ENCODE results near the gene GRIN3B. TPM values are rescaled to one million over a fixed set of nuclear protein-coding genes. Genes with fewer than 3 reads are reported as not detected.

GRIN3B gene
- total RNA-seq, 1 donor from 2014 or later = not detected

DNA sequence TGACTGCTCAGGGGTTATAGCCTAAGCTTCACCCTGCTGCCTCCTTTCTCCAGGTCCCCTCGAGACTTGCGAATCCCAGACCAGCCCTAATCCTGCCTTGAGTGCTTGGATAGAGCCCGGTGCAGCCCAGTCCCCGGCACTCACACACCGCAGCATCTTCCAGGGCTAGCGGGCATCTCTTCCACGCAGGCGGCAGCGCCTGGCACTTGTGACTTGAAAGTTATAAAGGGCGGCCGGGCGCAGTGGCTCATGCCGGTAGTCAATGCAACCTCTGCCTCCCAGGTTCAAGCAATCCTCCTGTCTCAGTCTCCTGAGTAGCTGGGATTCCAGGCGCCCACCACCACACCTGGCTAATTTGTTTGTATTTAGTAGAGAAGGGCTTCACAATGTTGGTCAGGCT lies 14.1 kb upstream of the GRIN3B start:
- DNase-seq = no peak
- no peak for ATAC-seq (ENCODE audit: poor library complexity)
- intact Hi-C loops (cut with DNase I) = loop anchor here (10.0 kb wide), 1 partner anchor 221 kb away; no protein-coding TSS in a partner anchor

DNA sequence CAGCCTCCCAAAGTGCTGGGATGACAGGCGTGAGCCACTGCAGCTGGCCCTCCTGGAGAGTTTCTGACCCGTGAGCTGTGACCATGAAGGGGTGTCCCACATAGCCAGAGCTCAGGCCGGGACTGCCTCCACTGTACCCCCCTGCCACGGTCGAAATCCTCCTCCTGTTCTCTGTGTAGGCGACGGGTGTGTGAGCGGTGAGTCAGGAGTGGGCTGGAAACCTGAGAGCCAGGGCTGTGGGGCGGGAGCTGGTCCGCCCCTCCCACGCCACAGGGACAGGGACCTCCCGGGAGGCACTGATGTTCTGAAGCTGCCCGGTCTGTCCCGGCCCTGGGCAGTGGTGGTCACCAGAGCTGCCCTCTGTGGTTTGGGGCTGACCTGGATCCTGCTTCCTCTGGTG lies 12.1 kb upstream of the GRIN3B start:
- intact Hi-C loops (cut with DNase I) = loop anchor here (10.0 kb wide), 1 partner anchor 223 kb away; no protein-coding TSS in a partner anchor
- ATAC-seq (ENCODE audit: poor library complexity) = no peak
- no peak for DNase-seq

DNA sequence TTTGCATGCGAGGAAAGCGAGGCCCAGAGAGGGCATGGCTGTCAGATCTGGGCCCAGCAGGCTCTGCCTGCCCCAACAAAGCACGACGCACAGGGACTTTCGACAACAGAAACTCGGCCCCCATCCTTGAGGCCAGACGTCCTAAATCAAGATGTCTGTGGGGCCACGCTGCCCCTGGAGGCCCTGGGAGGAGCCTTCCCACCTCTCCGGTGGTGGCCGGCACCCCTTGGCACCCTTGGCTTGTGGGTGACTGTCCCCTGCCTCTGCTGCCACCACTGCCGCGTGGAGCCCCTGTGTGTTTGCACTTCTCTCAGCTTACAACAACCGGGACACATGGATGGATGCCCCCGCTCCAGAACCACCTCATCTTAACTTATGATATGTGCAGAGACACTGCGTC lies 11.7 kb upstream of the GRIN3B start:
- intact Hi-C loops (cut with DNase I) = loop anchor here (10.0 kb wide), 1 partner anchor 224 kb away; no protein-coding TSS in a partner anchor
- no peak for DNase-seq
- ATAC-seq (ENCODE audit: poor library complexity) = no peak

DNA sequence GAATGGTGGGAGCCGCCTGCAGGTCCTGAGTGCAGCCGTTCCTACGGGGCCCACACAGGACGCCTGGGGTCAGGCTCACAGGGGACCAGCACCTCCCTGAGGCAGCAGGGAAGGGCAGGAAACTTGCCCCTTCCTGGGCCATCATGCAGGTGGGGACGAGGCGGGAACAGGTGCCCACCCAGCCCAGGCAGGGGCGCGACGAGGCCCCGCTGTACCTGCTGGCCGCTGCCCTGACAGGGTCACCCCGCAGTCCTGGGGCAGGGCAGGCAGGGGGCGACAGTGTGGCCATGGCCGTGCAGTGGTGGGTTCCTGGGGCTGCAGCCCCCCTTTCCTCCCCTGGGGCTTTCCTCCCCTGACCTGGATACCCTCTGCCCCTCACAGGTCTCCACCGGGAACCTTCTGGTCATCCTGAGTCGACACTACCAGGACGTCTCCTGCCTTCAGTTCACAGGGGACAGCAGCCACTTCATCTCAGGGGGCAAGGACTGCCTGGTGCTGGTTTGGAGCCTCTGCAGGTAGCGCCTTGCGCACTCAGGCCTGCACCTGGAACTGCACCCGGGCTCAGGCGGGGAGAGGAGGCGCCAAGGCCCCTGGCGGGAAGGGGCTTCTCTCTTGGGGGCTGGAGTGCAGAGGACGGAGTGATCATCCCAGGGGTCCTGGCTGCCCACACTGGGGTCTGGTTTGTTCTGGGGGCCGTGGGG lies 10.7 kb upstream of the GRIN3B start:
- DNase-seq (no peak), ATAC-seq (ENCODE audit: poor library complexity) (no peak)
- intact Hi-C loops (cut with DNase I) = loop anchor here (10.0 kb wide), 1 partner anchor 225 kb away; no protein-coding TSS in a partner anchor

DNA sequence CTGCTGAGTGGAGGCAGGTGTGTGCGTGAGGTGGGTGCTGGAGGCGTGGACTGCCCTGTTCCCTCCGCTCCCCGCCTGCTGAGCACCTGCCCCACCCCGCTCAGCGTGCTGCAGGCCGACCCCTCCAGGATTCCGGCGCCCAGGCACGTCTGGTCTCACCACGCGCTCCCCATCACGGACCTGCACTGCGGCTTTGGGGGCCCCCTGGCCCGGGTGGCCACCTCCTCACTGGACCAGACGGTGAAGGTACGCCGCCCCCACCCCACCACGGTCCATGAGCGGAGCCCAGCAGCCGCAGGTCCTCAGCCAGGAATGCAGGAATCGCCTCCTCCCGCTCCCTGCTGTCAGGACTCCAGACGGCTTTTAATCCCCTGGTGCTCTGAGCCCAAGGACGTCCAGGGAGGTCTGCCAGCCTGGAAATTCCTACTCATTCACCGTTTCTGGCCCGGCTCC lies 10.1 kb upstream of the GRIN3B start:
- ATAC-seq (ENCODE audit: poor library complexity) (no peak), DNase-seq (no peak)
- intact Hi-C loops (cut with DNase I) = no loop called here

DNA sequence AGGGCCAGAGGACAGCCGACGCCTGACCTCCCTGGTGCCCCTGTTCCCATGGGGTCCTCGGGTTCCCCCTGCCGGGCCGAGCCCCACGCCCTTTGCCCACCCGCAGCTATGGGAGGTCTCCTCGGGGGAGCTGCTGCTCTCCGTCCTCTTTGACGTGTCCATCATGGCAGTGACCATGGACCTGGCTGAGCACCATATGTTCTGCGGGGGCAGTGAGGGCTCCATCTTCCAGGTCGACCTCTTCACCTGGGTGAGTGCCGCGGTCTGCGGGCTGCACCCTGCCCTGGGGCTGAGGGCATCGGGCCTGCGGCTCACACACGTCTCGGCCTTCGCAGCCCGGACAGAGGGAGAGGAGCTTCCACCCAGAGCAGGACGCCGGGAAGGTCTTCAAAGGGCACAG lies 9.5 kb upstream of the GRIN3B start:
- intact Hi-C loops (cut with DNase I) = no loop called here
- ATAC-seq (ENCODE audit: poor library complexity) = no peak

DNA sequence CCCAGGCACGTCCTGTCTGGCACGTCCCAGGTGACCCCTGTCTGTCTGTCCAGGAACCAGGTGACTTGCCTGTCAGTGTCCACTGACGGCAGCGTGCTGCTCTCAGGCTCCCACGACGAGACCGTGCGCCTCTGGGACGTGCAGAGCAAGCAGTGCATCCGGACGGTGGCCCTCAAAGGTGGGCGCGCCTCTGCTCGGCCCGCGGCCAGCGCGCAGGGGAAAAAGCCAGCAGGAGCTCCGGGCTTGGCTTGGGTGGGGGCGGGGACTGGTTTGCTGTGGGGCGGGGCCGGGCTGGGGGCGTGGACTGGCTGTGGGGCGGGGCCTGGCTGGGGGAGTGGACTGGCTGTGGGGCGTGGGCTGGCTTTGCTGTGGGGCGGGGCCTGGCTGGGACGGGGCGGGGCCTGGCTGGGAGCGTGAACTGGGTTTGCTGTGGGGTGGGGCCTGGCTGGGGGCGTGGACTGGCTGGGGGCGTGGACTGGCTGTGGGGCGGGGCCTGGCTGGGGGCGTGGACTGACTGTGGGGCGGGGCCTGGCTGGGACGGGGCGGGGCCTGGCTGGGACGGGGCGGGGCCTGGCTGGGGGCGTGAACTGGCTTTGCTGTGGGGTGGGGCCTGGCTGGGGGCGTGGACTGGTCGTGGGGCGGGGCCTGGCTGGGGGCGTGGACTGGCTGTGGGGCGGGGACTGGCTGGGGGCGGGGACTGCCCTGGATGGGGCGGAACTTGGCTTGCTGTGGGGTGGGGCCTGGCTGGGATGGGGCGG lies 8.9 kb upstream of the GRIN3B start:
- DNase-seq (no peak), ATAC-seq (ENCODE audit: poor library complexity) (peak; percentile 26)
- intact Hi-C loops (cut with DNase I) = no loop called here

More for the DNA sequence above, 9.5 kb upstream of the GRIN3B start:
- no peak for DNase-seq

DNA sequence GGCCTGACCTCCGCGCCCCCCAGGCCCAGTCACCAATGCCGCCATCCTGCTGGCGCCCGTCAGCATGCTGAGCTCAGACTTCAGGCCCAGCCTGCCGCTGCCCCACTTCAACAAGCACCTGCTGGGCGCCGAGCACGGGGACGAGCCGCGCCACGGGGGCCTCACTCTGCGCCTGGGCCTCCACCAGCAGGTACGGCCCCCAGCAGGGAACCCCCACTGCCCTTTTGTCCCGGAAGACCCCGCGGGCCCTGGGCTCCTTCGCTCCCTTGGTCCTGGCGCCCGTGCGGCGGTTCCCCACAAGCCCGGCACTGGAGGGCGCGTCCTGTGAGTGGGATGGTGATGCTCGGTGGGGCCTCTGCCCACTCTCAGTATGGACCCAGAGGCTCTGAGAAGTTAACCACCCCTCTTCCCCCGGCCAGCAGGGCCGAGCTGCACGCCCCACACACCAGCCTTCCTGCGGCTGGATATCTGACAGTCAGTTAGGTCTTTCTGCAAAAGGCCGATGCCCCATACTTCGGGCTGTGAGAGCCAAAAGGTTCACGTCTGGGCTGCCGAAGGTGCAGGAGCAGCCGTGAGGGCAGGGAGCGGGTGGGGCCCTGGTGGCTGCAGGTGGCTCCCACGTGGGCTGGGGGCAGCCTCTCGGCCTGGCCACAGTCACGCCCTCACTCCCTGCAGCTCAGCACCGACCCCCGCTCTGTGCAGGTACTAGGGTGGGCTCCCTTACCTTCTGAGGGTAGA lies 8.1 kb upstream of the GRIN3B start:
- DNase-seq (no peak), ATAC-seq (ENCODE audit: poor library complexity) (no peak)
- intact Hi-C loops (cut with DNase I) = no loop called here

DNA sequence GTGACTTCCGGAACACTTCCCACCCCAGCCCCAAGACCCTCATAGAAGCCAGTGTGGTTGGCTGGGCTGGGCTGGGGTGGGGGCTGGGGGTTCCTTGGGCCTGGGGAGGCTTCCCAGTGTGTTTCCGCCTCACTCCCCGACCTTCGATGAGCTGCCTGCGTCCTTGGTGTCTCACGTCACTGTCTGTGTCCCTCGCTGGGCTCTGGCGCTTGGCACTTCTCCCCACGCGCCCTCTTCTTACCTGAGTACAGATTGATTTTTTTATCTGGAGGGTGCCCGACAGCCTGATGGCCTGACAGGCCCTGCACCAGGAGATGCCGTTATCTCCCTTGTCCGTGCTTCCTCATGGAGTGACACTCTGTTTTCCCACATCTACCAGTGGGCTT lies 7.6 kb upstream of the GRIN3B start:
- intact Hi-C loops (cut with DNase I) = no loop called here
- ATAC-seq (ENCODE audit: poor library complexity) (no peak), DNase-seq (no peak)

DNA sequence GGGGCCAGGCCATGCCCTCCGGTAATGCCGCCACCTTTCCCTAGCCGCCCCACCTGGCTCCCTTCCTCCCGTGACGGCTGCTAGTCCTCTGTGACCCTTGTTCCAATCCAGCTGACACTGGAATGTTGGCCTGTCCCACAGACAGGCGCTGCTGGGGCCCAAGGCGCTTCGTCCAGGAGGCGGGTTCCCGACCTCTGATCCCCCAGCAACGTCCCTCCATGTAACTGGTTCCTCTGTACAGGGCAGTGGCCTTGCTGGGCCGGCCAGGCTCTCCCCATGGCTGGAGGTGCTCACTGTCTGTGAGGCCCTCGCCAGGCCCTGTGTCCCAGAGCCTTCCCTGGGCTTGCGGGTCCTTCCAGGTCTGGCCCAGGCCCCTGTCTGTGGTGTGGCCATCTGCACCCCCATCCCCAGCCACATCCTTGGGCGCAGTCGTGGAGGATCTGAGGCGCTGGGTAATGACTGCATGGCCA lies 6.8 kb upstream of the GRIN3B start:
- ATAC-seq (ENCODE audit: poor library complexity) = no peak
- no peak for DNase-seq
- intact Hi-C loops (cut with DNase I) = no loop called here

DNA sequence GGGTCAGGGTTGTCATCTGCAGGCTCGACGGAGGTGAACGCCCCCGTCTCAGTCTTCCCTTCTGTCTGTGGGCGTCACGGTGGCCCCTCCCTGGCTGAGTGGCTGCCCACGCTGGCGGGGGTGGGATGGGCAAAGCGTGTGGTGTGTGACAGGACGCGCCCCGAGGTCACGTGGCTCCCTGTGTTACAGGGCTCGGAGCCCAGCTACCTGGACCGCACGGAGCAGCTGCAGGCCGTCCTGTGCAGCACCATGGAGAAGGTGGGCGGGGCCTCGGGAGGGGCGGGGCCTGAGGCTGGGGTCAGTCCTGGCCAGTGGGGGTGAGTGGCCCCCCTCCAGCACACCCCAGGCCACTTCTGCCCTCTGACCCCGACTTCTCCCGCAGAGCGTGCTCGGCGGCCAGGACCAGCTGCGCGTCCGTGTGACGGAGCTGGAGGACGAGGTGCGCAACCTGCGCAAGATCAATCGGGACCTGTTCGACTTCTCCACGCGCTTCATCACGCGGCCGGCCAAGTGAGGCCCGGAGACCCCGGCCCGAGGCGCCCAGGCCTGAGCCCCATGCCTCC lies 6.3 kb upstream of the GRIN3B start:
- ATAC-seq (ENCODE audit: poor library complexity) = no peak
- intact Hi-C loops (cut with DNase I) = no loop called here
- DNase-seq = no peak

DNA sequence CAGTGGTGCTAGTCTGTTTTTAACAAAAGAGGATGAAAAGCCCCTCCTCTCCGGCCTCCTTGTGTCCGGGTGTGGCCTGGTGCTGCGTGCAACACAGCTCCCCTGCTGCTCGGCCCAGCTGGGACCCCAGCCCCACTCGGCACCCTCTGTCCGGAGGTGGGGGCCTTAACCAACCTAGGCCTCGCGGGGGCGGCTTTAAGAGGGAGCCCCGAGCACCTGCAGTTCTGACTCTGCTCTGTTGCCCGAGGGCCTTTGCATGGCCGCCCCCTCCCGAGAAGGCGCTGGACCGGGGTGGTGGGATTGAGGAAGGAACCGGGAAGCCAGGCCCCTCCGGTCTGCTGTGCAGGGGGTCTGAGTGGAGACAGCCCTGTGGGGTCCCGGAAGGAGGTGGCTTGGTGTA lies 5.7 kb upstream of the GRIN3B start:
- DNase-seq = no peak
- ATAC-seq (ENCODE audit: poor library complexity) = no peak
- intact Hi-C loops (cut with DNase I) = no loop called here

DNA sequence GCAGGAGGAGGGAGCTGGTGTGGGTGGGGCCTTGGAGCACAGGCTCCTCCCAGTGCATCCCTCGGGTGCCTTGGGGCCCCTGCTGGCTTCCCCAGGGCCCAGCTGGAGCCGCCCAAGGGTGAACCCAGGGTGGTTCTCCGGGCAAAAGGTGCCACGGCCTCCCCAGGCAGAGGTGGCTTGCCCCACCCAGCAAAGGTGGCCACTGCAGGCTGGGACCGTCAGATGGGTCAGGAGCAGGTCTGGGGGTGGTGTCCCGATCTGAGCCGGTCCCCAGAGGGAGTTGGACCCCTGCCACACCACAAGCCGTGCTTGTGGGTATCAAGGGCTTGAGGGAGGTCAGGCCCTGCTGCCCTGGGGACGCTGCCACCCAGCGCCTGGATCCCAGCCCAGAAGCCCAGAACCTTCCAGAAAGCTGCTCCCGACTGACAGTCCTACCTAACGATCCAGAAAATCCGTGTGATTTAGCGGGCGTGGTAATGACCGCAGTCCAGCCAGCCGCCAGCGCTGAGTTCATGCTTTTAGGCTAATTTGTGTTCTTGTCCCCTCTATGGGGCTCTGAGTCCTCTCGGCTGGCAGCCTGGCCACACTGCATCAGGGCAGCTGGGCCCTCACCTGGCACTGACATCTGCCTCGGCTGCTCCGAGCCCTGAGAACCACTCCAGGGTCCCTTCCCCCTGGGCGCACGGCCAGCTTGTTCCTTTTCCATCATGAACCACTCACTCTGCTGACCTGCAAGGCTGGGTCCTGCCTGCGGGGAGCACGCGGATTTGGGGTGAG lies 5.0 kb upstream of the GRIN3B start:
- intact Hi-C loops (cut with DNase I) = no loop called here
- no peak for ATAC-seq (ENCODE audit: poor library complexity)
- DNase-seq = no peak

DNA sequence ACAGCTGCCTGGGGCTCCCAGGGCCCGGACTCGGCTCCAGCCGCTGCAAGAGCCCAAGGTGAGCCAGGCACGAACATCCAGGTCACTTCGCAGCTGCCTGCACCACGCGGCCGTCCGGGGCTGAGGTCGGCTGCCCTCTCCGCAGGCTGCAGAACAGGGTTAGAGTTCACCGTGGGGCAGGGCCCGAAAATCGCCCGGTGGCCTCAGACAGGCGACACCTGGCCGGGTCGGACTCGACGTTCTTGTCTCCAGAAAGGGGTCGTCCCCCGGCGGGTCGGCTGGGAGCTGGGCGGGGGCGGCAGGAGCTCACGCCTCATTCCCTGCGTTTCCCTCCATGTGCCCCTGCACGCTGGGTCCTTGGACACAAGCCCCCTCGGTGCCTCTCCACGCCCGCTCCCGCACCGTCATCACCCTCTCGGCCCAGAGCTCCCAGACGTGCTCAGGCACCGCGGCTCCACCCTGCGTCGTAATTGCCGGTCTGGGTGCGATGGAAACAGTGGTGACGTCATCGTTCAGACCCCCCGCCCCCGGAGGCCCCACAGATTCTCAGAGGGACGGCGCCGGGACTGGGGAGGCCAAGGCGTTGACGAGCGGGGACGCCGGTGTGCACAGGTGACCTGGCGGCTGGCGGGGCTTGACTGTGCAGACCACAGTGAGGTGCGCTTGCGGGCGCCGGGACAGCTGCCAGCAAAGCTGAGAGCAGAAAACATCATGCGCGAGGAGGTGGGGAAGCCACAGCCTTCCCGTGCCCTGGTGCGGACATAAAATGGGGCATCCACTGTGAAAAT lies 4.0 kb upstream of the GRIN3B start:
- peak; percentile 6 for ATAC-seq (ENCODE audit: poor library complexity)
- intact Hi-C loops (cut with DNase I) = no loop called here
- DNase-seq = no peak

DNA sequence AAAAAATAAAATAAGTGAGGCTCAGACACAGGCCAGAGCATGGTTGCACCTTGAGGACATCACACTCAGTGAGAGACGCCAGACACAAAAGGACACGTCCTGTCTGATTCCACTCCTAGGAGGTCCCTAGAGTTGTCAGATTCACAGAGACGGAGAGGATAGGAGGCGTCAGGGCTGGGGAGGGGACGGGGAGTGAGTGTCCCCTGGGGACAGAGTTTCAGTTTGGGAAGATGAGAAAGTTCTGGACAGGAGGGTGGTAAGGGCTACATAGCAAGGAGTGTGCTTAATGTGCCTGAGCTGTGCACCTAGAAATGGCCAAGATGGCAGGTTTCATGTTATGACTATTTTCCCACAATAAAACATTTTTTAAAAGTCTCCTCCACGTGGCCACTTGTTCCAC lies 2.2 kb upstream of the GRIN3B start:
- intact Hi-C loops (cut with DNase I) = no loop called here
- ATAC-seq (ENCODE audit: poor library complexity) = no peak

DNA sequence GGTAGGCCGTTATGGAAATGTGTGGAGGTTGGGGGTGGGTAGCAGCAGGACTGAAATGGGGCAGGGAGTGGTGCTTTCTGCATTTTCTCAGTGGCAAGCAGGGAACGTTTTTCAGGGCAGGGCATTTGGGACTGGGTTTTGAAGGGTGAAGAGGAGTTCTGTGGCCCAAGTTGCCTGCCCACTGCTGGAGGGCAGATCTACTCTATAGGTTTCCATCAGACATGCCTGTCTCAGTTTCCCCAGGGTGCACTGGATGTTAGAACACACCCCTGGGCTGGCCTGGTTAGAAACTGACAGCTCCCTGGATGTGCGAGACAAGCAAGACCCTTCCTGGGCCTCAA lies 870 bp upstream of the GRIN3B start:
- no peak for ATAC-seq (ENCODE audit: poor library complexity)
- no peak for DNase-seq
- intact Hi-C loops (cut with DNase I) = no loop called here

More for the DNA sequence above, 2.2 kb upstream of the GRIN3B start:
- DNase-seq = no peak

DNA sequence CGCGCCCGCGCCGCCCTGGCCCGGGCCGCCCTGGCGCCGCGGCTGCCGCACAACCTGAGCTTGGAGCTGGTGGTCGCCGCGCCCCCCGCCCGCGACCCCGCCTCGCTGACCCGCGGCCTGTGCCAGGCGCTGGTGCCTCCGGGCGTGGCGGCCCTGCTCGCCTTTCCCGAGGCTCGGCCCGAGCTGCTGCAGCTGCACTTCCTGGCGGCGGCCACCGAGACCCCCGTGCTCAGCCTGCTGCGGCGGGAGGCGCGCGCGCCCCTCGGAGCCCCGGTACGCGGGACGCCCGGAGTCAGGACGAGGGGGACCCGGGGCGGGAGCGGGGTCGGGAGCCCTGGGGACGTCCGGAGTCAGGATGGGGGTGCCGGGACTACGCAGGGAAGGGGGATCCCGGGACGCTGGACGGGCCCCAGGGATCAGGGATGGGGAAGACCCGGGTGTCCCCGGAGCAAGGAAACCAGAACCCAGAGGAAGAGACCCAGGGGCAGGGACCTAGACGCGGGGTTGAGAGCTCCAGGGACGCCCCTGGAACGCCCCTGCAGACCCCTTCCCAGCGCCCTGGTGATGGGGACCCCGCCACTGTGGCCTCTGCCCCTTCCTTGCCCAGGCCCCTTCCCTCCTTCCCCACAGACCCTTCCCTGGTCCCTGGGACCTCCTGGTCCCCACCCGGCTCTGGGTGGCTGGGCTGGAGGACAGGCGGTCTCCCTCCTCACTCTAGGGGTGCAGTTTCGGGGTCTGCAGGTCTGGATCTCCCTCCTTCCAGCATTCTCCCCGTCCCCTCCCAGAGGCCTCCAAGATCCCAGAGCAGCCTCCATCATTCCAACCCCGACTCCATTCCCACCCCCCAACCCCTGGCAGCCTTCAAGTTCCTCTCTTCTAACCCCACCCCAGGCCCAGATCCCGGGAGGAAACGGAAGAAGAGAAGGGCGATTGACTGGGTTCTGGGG lies 645 bp downstream of the GRIN3B start:
- no peak for DNase-seq
- no peak for ATAC-seq (ENCODE audit: poor library complexity)
- intact Hi-C loops (cut with DNase I) = no loop called here

Measured in Right ventricle myocardium superior (tissue), 1 donor.